Skin epidermis (tissue), 12 donors: ENCODE data around the gene ALDH2.
A peak's percentile ranks its signal among the peaks of the same experiment; 100 is the strongest.
"Not testable (repeated sequence)": the region's sequence is repeated elsewhere in the genome, so short reads cannot be mapped to it uniquely, and the experiment has no call there.

Source experiments
- H3K27ac ChIP-seq, 21 experiments: fragments of 200-600 bp; sonication (generic) in 11 of 21; one replicate each; pipeline ENCODE4 v1.5.0; 2020; ENCODE audit warnings: mild to moderate bottlenecking in 3 of 21, inconsistent platforms in 2 of 21, moderate library complexity in 2 of 21
- H3K4me3 ChIP-seq, 7 experiments: fragments of 200-600 bp; sonication (generic) in 2 of 7; one replicate each; pipeline ENCODE4 v1.5.0; 2020; ENCODE audit warnings: inconsistent platforms in 2 of 7, mild to moderate bottlenecking in 2 of 7, moderate library complexity in 1 of 7

ALDH2 gene

GRCh38 chr12:111781085-111781658 is 14.4 kb downstream of the ALDH2 start:
- Histone ChIP-seq H3K27ac (peak overlapping the region in 2 of 21 experiments; percentile 15 to 18), H3K4me3 (no peak overlapping the region)

DNA sequence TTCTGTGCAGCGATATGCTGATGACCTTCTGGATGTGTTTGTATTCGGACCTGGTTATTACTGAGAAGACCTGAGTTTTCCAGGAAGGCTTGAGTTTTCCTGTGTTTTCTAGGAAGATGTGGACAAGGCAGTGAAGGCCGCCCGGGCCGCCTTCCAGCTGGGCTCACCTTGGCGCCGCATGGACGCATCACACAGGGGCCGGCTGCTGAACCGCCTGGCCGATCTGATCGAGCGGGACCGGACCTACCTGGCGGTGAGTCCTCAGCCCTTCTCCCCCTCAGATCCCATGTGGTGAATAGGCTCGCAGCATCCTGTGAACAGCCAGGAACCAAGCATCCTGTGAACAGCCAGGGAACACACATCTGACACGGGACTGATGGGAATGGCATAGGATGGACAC is 16.3 kb downstream of the ALDH2 start:
- Histone ChIP-seq H3K27ac (no peak overlapping the region), H3K4me3 (no peak overlapping the region)

- no peak overlapping the region for H3K27ac ChIP-seq
These were observed 18.2 kb downstream of the ALDH2 start for GRCh38 chr12:111784953-111785352.

DNA sequence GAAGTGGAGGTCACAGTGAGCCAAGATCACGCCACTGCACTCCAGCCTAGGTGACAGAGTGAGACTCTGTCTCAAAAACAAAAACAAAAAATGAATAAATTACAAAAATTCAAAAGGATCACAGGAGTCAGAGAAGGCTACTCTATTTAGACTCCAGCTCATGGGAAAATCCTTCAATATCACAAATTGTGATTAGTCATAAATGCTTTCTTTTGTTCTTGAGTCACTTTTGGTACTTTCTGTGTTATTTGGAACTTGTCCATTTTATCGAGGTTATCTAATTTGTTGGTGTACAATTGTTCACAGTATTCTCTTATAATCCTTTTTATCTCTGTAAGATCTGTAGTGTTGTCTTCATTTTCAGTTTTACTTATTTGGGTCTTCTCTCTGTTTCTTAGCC is 18.9 kb downstream of the ALDH2 start:
- Histone ChIP-seq H3K4me3 (no peak overlapping the region), H3K27ac (peak overlapping the region in 1 of 21 experiments; percentile 16)

More at GRCh38 chr12:111784953-111785352, 18.2 kb downstream of the ALDH2 start:
- no peak overlapping the region for H3K4me3 ChIP-seq

- H3K27ac ChIP-seq = no peak overlapping the region
- H3K4me3 ChIP-seq = no peak overlapping the region
These were observed 21.5 kb downstream of the ALDH2 start for GRCh38 chr12:111788178-111788654.

- Histone ChIP-seq H3K27ac (no peak overlapping the region), H3K4me3 (no peak overlapping the region)
These were observed 23.0 kb downstream of the ALDH2 start for GRCh38 chr12:111789779-111790178.

GRCh38 chr12:111791507-111791906 is 24.8 kb downstream of the ALDH2 start:
- H3K4me3 ChIP-seq = no peak overlapping the region
- H3K27ac ChIP-seq = peak overlapping the region in 4 of 21 experiments; percentile 3 to 57 (median 26)

DNA sequence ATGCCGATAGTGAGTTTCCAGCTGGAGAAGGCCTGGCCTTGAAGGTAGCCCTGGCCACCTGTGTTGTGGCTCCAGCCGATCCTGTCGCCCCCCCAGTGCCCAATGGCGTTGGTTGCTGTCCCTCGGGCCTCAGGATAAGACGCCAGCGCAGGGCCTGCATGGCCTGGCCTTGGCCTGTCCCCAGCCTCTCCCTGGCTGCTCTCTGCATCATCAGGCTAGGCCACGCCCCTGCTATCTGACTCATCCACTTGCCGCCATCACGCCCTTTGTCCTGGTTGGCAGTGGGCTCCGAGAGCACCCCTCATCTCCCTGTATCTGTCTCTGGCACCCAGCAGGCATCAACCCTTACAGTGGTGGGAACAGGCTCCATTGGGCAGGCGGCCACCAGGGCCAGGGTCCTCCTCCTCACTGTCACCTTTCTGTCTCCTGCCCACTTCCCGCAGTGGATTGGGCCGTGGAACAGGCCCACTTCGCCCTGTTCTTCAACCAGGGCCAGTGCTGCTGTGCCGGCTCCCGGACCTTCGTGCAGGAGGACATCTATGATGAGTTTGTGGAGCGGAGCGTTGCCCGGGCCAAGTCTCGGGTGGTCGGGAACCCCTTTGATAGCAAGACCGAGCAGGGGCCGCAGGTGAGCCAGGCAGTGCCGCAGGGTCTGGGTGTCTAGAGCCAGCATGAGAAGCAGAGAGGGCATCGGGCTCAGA is 25.6 kb downstream of the ALDH2 start:
- H3K27ac ChIP-seq = peak overlapping the region in 7 of 21 experiments; percentile 7 to 57 (median 22)

DNA sequence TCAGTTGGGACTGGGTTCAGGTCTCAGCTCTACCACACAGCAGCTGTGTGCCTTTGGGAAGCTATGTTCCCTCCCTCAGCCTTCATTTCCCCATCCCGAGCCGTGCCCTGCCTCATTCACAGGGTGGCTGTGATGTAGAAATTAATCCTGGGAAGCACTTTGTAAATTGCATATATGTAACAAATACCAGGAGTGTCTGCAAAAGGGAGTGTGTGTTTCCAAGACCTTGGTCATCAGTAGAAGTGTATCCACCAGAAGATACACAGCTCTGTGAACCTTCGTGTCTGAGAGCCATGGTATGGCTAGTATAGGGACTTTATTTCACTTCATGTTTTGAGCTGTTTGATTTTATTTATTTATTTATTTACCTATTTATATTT is 26.1 kb downstream of the ALDH2 start:
- Histone ChIP-seq H3K27ac (peak overlapping the region in 1 of 21 experiments; percentile 35), H3K4me3 (no peak overlapping the region)

More for the DNA sequence above, 25.6 kb downstream of the ALDH2 start:
- H3K4me3 ChIP-seq = no peak overlapping the region

GRCh38 chr12:111798182-111798581 is 31.4 kb downstream of the ALDH2 start:
- H3K27ac ChIP-seq = no peak overlapping the region
- no peak overlapping the region for H3K4me3 ChIP-seq

- H3K4me3 ChIP-seq = no peak overlapping the region
- no peak overlapping the region for H3K27ac ChIP-seq
These were observed 33.0 kb downstream of the ALDH2 start for GRCh38 chr12:111799758-111800157.

DNA sequence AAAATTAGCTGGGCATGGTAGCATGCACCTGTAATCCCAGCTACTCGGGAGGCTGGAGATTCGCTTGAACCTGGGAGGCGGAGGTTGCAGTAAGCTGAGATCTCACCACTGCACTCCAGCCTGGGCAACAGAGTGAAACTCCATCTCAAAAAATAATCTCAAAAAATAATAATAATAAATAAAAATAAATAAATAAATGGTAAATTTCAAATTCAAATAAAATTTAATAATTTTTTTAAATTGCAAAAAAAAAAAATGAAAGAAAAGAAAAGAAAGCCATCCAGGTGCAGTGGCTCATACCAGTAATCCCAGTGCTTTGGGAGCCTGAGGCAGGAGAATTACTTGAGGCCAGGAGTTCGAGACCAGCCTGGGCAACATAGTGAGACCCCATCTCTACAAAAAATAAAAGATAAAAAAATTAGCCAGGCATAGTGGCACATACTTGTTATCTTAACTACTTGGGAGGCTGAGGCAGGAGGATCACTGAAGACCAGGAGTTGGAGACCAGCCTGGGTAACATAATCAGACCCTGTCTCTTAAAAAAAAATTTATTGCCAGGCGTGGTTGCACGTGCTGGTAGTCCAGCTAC is 36.4 kb downstream of the ALDH2 start:
- Histone ChIP-seq H3K4me3 (no peak overlapping the region), H3K27ac (no peak overlapping the region)

DNA sequence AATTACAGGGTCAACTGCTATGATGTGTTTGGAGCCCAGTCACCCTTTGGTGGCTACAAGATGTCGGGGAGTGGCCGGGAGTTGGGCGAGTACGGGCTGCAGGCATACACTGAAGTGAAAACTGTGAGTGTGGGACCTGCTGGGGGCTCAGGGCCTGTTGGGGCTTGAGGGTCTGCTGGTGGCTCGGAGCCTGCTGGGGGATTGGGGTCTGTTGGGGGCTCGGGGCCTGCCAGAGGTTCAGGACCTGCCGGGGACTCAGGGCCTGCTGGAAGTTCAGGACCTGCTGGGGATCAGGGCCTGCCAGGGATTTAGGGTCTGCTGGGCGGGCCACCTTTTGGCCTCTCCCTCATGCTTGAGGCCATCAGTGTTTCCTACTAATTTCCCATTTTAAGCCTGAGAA is 37.1 kb downstream of the ALDH2 start:
- no peak overlapping the region for H3K4me3 ChIP-seq

DNA sequence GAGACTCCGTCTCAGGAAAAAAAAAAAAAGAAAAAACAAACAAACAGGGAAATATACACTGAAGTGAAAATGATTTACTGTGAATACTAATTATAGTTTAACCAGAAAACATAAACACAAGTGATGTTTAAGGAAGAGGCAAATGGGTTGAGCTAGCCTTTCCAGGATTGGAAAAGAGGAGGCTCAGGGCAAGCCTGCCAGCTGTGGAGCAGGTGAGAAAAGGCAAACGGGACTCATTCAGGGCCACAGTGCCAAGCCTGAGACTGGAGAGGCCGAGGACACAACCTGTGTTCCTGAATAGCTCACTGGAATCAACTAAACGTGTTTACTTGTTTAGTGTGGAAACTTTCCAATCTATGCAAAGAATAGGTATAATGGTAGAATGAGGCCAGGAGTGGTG is 39.6 kb downstream of the ALDH2 start:
- Histone ChIP-seq H3K4me3 (no peak overlapping the region), H3K27ac (no peak overlapping the region)

More for the DNA sequence above, 37.1 kb downstream of the ALDH2 start:
- no peak overlapping the region for H3K27ac ChIP-seq

DNA sequence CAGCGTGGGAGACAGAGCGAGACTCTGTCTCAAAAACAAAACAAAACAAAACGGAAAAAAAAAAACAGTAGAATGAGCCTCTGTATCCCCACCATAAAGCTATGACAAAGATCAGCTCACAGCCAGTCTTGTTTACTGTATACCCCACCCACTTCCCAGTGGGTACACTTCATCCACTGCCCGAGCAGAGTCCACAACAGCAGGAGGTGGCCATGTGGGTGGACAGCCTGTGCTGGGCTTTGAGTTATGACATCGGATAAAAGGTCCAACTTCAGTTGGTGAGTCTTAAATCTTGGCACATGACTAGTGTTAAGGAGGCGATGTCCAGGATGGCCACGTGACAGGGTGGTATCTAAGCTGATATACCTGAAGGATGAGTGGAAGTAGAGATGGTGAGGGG is 40.5 kb downstream of the ALDH2 start:
- H3K27ac ChIP-seq = no peak overlapping the region
- no peak overlapping the region for H3K4me3 ChIP-seq

DNA sequence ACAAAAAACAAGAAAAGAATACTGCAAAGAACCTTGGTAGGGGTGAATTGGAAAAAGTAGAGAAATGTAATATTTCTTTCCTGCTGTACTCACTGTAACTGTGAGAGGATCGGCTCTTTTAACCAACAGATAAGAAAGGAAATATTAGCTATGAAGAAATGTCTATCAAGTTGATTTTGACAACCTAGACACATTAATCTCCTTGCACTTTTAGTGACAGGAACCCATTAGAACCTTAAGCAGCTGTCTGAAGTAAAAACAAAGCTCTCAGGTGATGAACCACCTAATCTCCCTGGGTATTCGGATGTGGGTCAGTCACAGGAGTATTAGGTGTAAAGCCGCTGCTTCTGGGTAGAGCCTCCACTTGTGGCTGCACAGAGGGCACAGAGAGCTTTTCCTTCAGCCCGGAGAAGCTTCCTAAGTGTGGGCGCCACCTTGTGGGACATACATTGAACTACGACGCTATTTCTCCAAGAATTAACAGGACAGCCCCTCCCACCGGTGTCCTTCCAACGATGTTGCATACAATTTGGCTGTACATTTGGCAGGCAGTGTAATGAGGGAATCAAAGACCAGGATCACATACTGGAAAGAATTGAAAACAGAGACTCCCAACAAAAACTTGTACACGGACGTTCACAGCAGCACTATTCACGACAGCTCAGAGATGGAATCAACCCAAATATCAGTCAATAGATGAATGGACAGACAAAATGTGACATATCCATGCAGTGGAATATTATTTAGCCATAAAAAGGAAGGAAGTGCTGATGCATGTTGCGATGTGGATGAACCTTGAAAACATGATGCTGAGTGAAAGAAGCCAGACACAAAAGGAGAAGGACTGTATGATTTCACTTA is 46.4 kb downstream of the ALDH2 start:
- Histone ChIP-seq H3K27ac (no peak overlapping the region), H3K4me3 (no peak overlapping the region)

DNA sequence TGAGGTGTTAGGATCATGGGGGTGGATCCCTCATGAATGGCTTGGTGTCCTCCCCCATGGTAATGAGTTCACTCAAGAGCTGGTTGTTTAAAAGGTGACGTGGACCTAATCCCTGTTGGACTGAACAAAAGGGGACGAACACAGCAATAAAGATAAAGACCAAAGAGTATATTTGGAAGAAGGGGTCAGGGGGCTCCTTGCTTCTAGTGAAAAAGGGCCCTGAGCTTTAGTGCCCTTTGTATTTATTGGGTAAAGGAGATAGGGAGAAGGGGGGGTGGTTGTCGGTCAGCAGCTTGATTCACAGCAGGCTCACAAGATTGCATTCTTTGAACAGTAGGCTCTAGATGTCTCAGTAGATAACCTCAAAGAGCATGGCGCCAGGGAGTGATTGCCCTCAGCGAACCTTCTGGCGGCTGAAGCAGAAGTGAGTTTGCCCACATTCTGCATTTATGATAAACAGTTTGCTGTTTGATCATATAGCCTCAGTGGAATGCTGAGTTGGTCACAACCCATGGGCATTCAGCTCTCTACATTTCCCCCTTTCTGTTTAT is 49.4 kb downstream of the ALDH2 start:
- no peak overlapping the region for H3K27ac ChIP-seq
- H3K4me3 ChIP-seq = no peak overlapping the region

- not testable (repeated sequence) for H3K4me3 ChIP-seq, H3K27ac ChIP-seq
These were observed 50.2 kb downstream of the ALDH2 start for GRCh38 chr12:111816898-111817297.

GRCh38 chr12:111818340-111818739 is 51.6 kb downstream of the ALDH2 start:
- H3K27ac ChIP-seq = no peak overlapping the region
- no peak overlapping the region for H3K4me3 ChIP-seq
